ENCODE results near the gene TBX4. TPM values are rescaled to one million over a fixed set of nuclear protein-coding genes. Genes with fewer than 3 reads are reported as not detected.

TBX4 gene
- total and polyA plus RNA-seq, 12 donors = 0.03 TPM; not detected in 11

GRCh38 chr17:61420745-61421398, 31.4 kb upstream of the TBX4 start:
- Histone ChIP-seq H3K27ac (no peak overlapping the region), H3K4me1 (peaks cover 0 to 15% (median 8%) of the 10 kb centered on the region in 9 donors), H3K4me3 (no peak overlapping the region), H3K27me3 (peaks cover 0 to 80% (median 68%) of the 10 kb centered on the region in 7 donors), H3K36me3 (no peaks in the 10 kb centered on the region), H3K9me3 (no peaks in the 10 kb centered on the region)
- no peak for DNase-seq
- no peak for TF ChIP-seq CTCF (IDR thresholded peaks at IDR 0.05)
- 73 to 78% methylated on average over 4 of the region's 4 CpGs for WGBS, 2 donors
- intact Hi-C loops (cut with DNase I) = loop anchor here in 1 of 10 donors (10.0 kb wide), 1 partner anchor 64 kb away; no protein-coding TSS in a partner anchor
- no peak for ATAC-seq

- intact Hi-C loops (cut with DNase I) = loop anchor here in 1 of 10 donors (10.0 kb wide), 1 partner anchor 63 kb away; no protein-coding TSS in a partner anchor
- no peak for TF ChIP-seq CTCF (IDR thresholded peaks at IDR 0.05)
- H3K4me1 ChIP-seq = peaks cover 0 to 10% (median 7%) of the 10 kb centered on the region in 9 donors
- H3K9me3 ChIP-seq = no peaks in the 10 kb centered on the region
- H3K27ac ChIP-seq = no peak overlapping the region
- no peaks in the 10 kb centered on the region for H3K36me3 ChIP-seq
- H3K27me3 ChIP-seq = peaks cover 0 to 85% (median 72%) of the 10 kb centered on the region in 7 donors
- WGBS, 2 donors = 85 to 89% methylated on average over 4 of the region's 4 CpGs
- no peak overlapping the region for H3K4me3 ChIP-seq
- DNase-seq (no peak), ATAC-seq (no peak)
These were observed 30.8 kb upstream of the TBX4 start for GRCh38 chr17:61421460-61421859.

- Histone ChIP-seq H3K27ac (no peak overlapping the region), H3K4me1 (peaks cover 0 to 2% (median under 1%) of the 10 kb centered on the region in 9 donors), H3K4me3 (no peak overlapping the region), H3K36me3 (no peaks in the 10 kb centered on the region), H3K27me3 (peaks cover 0 to 89% (median 79%) of the 10 kb centered on the region in 7 donors), H3K9me3 (no peaks in the 10 kb centered on the region)
- intact Hi-C loops (cut with DNase I) = loop anchor here in 1 of 10 donors (10.0 kb wide), 1 partner anchor 63 kb away; no protein-coding TSS in a partner anchor
- WGBS, 2 donors = 65 to 73% methylated on average over 5 of the region's 5 CpGs
- no peak for TF ChIP-seq CTCF (IDR thresholded peaks at IDR 0.05)
- ATAC-seq (no peak), DNase-seq (no peak)
These were observed 30.0 kb upstream of the TBX4 start for GRCh38 chr17:61422116-61422799.

GRCh38 chr17:61422869-61423268, 29.4 kb upstream of the TBX4 start:
- Histone ChIP-seq H3K36me3 (no peaks in the 10 kb centered on the region), H3K27ac (no peak overlapping the region), H3K27me3 (peaks cover 0 to 85% (median 75%) of the 10 kb centered on the region in 7 donors), H3K4me3 (no peak overlapping the region), H3K9me3 (no peaks in the 10 kb centered on the region), H3K4me1 (no peaks in the 10 kb centered on the region)
- DNase-seq (no peak), ATAC-seq (no peak)
- TF ChIP-seq CTCF (IDR thresholded peaks at IDR 0.05) = no peak
- WGBS, 2 donors = 39 to 59% methylated on average over 2 of the region's 2 CpGs
- intact Hi-C loops (cut with DNase I) = loop anchor here in 1 of 10 donors (10.0 kb wide), 1 partner anchor 62 kb away; no protein-coding TSS in a partner anchor

Measured in heart right ventricle (tissue), 16 donors.